DMS 273 treated with DMSO at 0.1 percent for 48 hours (cell line): Measurements from ENCODE around the gene SPINK5.
"Not testable (repeated sequence)": the region's sequence is repeated elsewhere in the genome, so short reads cannot be mapped to it uniquely, and the experiment has no call there.

ENCODE experiments used
- DNase-seq: peaks from one replicate; lab custom pipeline; 2025; lab: John Stamatoyannopoulos, UW

The SPINK5 gene

GRCh38 chr5:148063861-148064260 is at the start of gene SPINK5:
TSS of gene SPINK5 (plus strand) at chr5:148063980. CDS start at chr5:148064045, 65 bp downstream.
- no peak for DNase-seq

- DNase-seq, result no peak
These were observed 49.5 kb upstream of the SPINK5 start for GRCh38 chr5:148014276-148014675.

- no peak for DNase-seq
These were observed 43.4 kb upstream of the SPINK5 start for GRCh38 chr5:148020257-148020988.

- no peak for DNase-seq
These were observed 36.3 kb upstream of the SPINK5 start for GRCh38 chr5:148027505-148027904.

- DNase-seq, result no peak
These were observed 34.6 kb upstream of the SPINK5 start for GRCh38 chr5:148029131-148029530.

GRCh38 chr5:148033134-148033533 is 30.6 kb upstream of the SPINK5 start:
- no peak for DNase-seq

GRCh38 chr5:148035676-148036075 is 28.1 kb upstream of the SPINK5 start:
- no peak for DNase-seq

GRCh38 chr5:148042881-148043280 is 20.9 kb upstream of the SPINK5 start:
- no peak for DNase-seq

- DNase-seq, result no peak
These were observed 20.1 kb upstream of the SPINK5 start for GRCh38 chr5:148043705-148044104.

GRCh38 chr5:148055160-148055559 is 8.6 kb upstream of the SPINK5 start:
- not testable (repeated sequence) for DNase-seq

GRCh38 chr5:148060309-148060708 is 3.5 kb upstream of the SPINK5 start:
- no peak for DNase-seq

- DNase-seq, result no peak
These were observed 2.9 kb upstream of the SPINK5 start for GRCh38 chr5:148060881-148061280.

GRCh38 chr5:148070621-148071020 is 6.8 kb downstream of the SPINK5 start:
- no peak for DNase-seq

- no peak for DNase-seq
These were observed 8.4 kb downstream of the SPINK5 start for GRCh38 chr5:148072207-148072606.

- no peak for DNase-seq
These were observed 11.7 kb downstream of the SPINK5 start for GRCh38 chr5:148075529-148075928.

GRCh38 chr5:148083203-148083602 is 19.4 kb downstream of the SPINK5 start:
- no peak for DNase-seq

- no peak for DNase-seq
These were observed 20.5 kb downstream of the SPINK5 start for GRCh38 chr5:148084269-148084668.

- DNase-seq, result no peak
These were observed 21.5 kb downstream of the SPINK5 start for GRCh38 chr5:148085310-148085709.

- no peak for DNase-seq
These were observed 22.4 kb downstream of the SPINK5 start for GRCh38 chr5:148085977-148086705.

GRCh38 chr5:148090146-148090772 is 26.5 kb downstream of the SPINK5 start:
- DNase-seq, result no peak

- no peak for DNase-seq
These were observed 27.0 kb downstream of the SPINK5 start for GRCh38 chr5:148090773-148091250.

GRCh38 chr5:148091991-148092964 is 28.5 kb downstream of the SPINK5 start:
- DNase-seq, result no peak
